H1 (cell line): ENCODE measurements around the gene CAMK2D.

Source experiments
- CEBPB ChIP-seq: IDR thresholded peaks from 2 replicates; pipeline ENCODE4 v1.6.1; 2012; ENCODE audit warnings: low read depth, low read length
- EP300 ChIP-seq, 2 experiments: IDR thresholded peaks; 1 replicate in 1 of 2; 2 replicates in 1 of 2; pipeline ENCODE4 v1.6.1; 2011 to 2012; ENCODE audit warnings: low read depth in 2 of 2, low read length in 2 of 2, mild to moderate bottlenecking in 2 of 2, borderline replicate concordance in 1 of 2, inconsistent platforms in 1 of 2, moderate library complexity in 1 of 2
- EZH2 ChIP-seq: fragments of 200-600 bp; sonication (generic); IDR thresholded peaks from 2 replicates; pipeline ENCODE4 v1.7.1; 2012; ENCODE audit warnings: low read depth, mild to moderate bottlenecking, moderate library complexity, low read length, inconsistent platforms; ENCODE audit not compliant: severe bottlenecking
- NANOG ChIP-seq: IDR thresholded peaks from 2 replicates; pipeline ENCODE4 v1.6.1; 2011; ENCODE audit warnings: low read length, low read depth, mild to moderate bottlenecking, inconsistent platforms; ENCODE audit not compliant: insufficient read depth, poor library complexity, severe bottlenecking
- POLR2A ChIP-seq, 2 experiments: IDR thresholded peaks; 1 replicate in 1 of 2; 2 replicates in 1 of 2; pipeline ENCODE4 v1.6.1; 2011; ENCODE audit warnings: low read depth in 2 of 2, low read length in 2 of 2, mild to moderate bottlenecking in 2 of 2; ENCODE audit errors: control extremely low read depth in 1 of 2
- RFX5 ChIP-seq: IDR thresholded peaks from 2 replicates; pipeline ENCODE4 v1.6.1; 2011; ENCODE audit warnings: low read depth, low read length, improper control_type of control experiment, borderline replicate concordance
- SIX5 ChIP-seq: IDR thresholded peaks from 2 replicates; pipeline ENCODE4 v1.6.1; 2011; ENCODE audit warnings: mild to moderate bottlenecking, low read depth, low read length
- SP1 ChIP-seq: IDR thresholded peaks from 2 replicates; pipeline ENCODE4 v1.6.1; 2011; ENCODE audit warnings: low read depth, low read length
- YY1 ChIP-seq: IDR thresholded peaks from 2 replicates; pipeline ENCODE4 v1.6.1; 2011; ENCODE audit warnings: low read depth, mild to moderate bottlenecking, low read length
- TF ChIP-seq, protein P1 (sequence below), 3 experiments: IDR thresholded peaks; 1 replicate in 2 of 3; 2 replicates in 1 of 3; pipeline versions ENCODE4 v1.5.1 to v1.6.1; 2011; ENCODE audit warnings: low read length in 3 of 3, mild to moderate bottlenecking in 3 of 3, inconsistent platforms in 2 of 3, low read depth in 1 of 3, moderate library complexity in 1 of 3; ENCODE audit not compliant: insufficient read depth in 1 of 3; ENCODE audit errors: control extremely low read depth in 1 of 3

DNA sequence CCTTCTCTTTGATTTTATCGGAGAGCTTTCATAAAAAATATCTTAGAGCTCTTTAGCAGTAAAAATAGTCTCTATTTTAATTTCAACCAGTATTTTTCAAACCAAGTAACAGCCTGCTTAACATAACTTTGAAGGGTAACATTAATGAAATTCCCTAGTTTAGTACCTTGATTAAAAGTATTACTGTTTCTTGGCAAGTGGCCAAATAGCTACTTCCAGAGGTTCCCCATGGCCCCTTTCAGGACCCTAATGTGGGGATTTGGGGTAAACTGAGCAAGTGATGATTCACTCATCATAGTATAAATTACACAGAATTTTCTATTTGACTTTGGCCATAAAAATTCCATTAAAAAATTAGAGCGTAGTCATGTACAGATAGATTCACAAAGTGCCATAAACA is 211.0 kb downstream of the CAMK2D start:
- TF ChIP-seq CEBPB: no peak
- TF ChIP-seq, protein P1, sequence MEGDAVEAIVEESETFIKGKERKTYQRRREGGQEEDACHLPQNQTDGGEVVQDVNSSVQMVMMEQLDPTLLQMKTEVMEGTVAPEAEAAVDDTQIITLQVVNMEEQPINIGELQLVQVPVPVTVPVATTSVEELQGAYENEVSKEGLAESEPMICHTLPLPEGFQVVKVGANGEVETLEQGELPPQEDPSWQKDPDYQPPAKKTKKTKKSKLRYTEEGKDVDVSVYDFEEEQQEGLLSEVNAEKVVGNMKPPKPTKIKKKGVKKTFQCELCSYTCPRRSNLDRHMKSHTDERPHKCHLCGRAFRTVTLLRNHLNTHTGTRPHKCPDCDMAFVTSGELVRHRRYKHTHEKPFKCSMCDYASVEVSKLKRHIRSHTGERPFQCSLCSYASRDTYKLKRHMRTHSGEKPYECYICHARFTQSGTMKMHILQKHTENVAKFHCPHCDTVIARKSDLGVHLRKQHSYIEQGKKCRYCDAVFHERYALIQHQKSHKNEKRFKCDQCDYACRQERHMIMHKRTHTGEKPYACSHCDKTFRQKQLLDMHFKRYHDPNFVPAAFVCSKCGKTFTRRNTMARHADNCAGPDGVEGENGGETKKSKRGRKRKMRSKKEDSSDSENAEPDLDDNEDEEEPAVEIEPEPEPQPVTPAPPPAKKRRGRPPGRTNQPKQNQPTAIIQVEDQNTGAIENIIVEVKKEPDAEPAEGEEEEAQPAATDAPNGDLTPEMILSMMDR (IDR thresholded peaks at IDR 0.05; ENCODE audit: control extremely low read depth in 1 of 3, insufficient read depth in 1 of 3, low read depth in 1 of 3, low read length in 3 of 3): no peak
- no peak for TF ChIP-seq SP1
- TF ChIP-seq YY1: no peak
- TF ChIP-seq EZH2: no peak
- no peak for TF ChIP-seq SIX5
- TF ChIP-seq NANOG: no peak
- no peak for TF ChIP-seq RFX5
- no peak for TF ChIP-seq POLR2A (IDR thresholded peaks at IDR 0.05; ENCODE audit: control extremely low read depth in 1 of 2, low read depth in 2 of 2, low read length in 2 of 2)
- TF ChIP-seq EP300 (IDR thresholded peaks at IDR 0.05; ENCODE audit: borderline replicate concordance in 1 of 2, low read depth in 2 of 2, low read length in 2 of 2): no peak
